Smooth muscle cell (in vitro differentiated cells): ENCODE results near the gene RELT. TPM values are rescaled to one million over a fixed set of nuclear protein-coding genes. Genes with fewer than 3 reads are reported as not detected.

ENCODE experiments used
- DNase-seq: peaks from one replicate; lab custom pipeline; 2025; ENCODE audit not compliant: unreplicated experiment; lab: John Stamatoyannopoulos, UW
- H2AFZ ChIP-seq: fragments of 200-600 bp; sonication (generic); 2 replicates; pipeline ENCODE4 v1.6.0; 2016; ENCODE audit warnings: antibody characterized with exemption, low read depth, mild to moderate bottlenecking
- H3F3A ChIP-seq: fragments of 200-600 bp; sonication (generic); 2 replicates; pipeline ENCODE4 v1.6.0; 2017; ENCODE audit warnings: antibody characterized with exemption, low read depth
- H3K27ac ChIP-seq: fragments of 200-600 bp; sonication (generic); 2 replicates; pipeline ENCODE4 v1.5.1; 2016; ENCODE audit warnings: low read depth, mild to moderate bottlenecking
- H3K27me3 ChIP-seq: fragments of 200-600 bp; sonication (generic); 2 replicates; pipeline ENCODE4 v1.6.1; 2016; ENCODE audit warnings: low read depth, mild to moderate bottlenecking
- H3K36me3 ChIP-seq: fragments of 200-600 bp; sonication (generic); 2 replicates; pipeline ENCODE4 v1.5.1; 2016; ENCODE audit warnings: low read depth
- H3K4me1 ChIP-seq: fragments of 200-600 bp; sonication (generic); 2 replicates; pipeline ENCODE4 v1.5.1; 2016; ENCODE audit warnings: low read depth
- H3K4me2 ChIP-seq: fragments of 200-600 bp; sonication (generic); 2 replicates; pipeline ENCODE4 v1.6.0; 2016; ENCODE audit warnings: mild to moderate bottlenecking
- H3K4me3 ChIP-seq: fragments of 200-600 bp; sonication (generic); 2 replicates; pipeline ENCODE4 v1.5.1; 2016; ENCODE audit warnings: mild to moderate bottlenecking
- H3K79me2 ChIP-seq: fragments of 200-600 bp; sonication (generic); 2 replicates; pipeline ENCODE4 v1.6.0; 2016; ENCODE audit warnings: low read depth, mild to moderate bottlenecking
- H3K9ac ChIP-seq: fragments of 200-600 bp; sonication (generic); 2 replicates; pipeline ENCODE4 v1.6.0; 2016; ENCODE audit warnings: low read depth
- H3K9me3 ChIP-seq: fragments of 200-600 bp; sonication (generic); replicated peaks from 2 replicates; pipeline ENCODE4 v1.5.1; 2016; ENCODE audit warnings: low read depth
- H4K20me1 ChIP-seq: fragments of 200-600 bp; sonication (generic); 2 replicates; pipeline ENCODE4 v1.6.0; 2016; ENCODE audit warnings: low read depth
- CTCF ChIP-seq: fragments of 200-600 bp; sonication (generic); IDR thresholded peaks from 2 replicates; pipeline ENCODE4 v1.5.1; 2017; ENCODE audit warnings: borderline replicate concordance, mild to moderate bottlenecking, antibody characterized with exemption; ENCODE audit not compliant: insufficient read depth, poor library complexity, severe bottlenecking
- WGBS: methylation state at CpG from one replicate; pipeline ENCODE4 v1.1.7; 2016; ENCODE audit warnings: low lambda C conversion rate; 5-methylcytosine and 5-hydroxymethylcytosine counted together
- polyA plus RNA-seq: library from polyadenylated mRNA; unstranded; fragments of >200 nt; fragmentation: Nextera tagmentation; extraction: Ambion mirVana; gene quantifications from 2 replicates; pipeline ENCODE4 v1.2.1, GENCODE V29; 2016
- total RNA-seq: library from RNA; depleted of rRNA; stranded (reverse); fragments of >200 nt; gene quantifications from 2 replicates; pipeline ENCODE4 v1.2.3, GENCODE V29; 2014

RELT gene
- total and polyA plus RNA-seq, 2 experiments from 2014 or later, result 4.3 to 5.5 TPM

- H4K20me1 ChIP-seq, result peaks cover 99% of the 10 kb centered on the region
Observed at GRCh38 chr11:73343076-73343873, 32.9 kb upstream of the RELT start.

GRCh38 chr11:73344191-73344607 is 32.0 kb upstream of the RELT start:
- H3K27ac ChIP-seq, result no peak overlapping the region
- no peaks in the 10 kb centered on the region for H3K9me3 ChIP-seq
- H4K20me1 ChIP-seq, result peaks cover 99% of the 10 kb centered on the region

More at GRCh38 chr11:73343076-73343873, 32.9 kb upstream of the RELT start:
- H3K9me3 ChIP-seq, result no peaks in the 10 kb centered on the region
- H3K27ac ChIP-seq, result no peak overlapping the region
- H3K27me3 ChIP-seq, result no peaks in the 10 kb centered on the region
- DNase-seq, result no peak
- H3K9ac ChIP-seq, result no peak overlapping the region
- H3K4me2 ChIP-seq, result peak overlapping the region; percentile 84
- no peaks in the 10 kb centered on the region for H3F3A ChIP-seq
- no peak overlapping the region for H2AFZ ChIP-seq
- peak overlapping the region; percentile 45 for H3K4me3 ChIP-seq
- no peaks in the 10 kb centered on the region for H3K4me1 ChIP-seq
- WGBS, result 95% methylated on average over 9 of the region's 40 CpGs
- peaks cover 72% of the 10 kb centered on the region for H3K79me2 ChIP-seq
- no peaks in the 10 kb centered on the region for H3K36me3 ChIP-seq
- no peak for TF ChIP-seq CTCF

GRCh38 chr11:73345481-73346160 is 30.6 kb upstream of the RELT start:
- Histone ChIP-seq H3K79me2 (peaks cover 54% of the 10 kb centered on the region), H3F3A (no peaks in the 10 kb centered on the region), H3K4me1 (no peaks in the 10 kb centered on the region), H3K27ac (no peak overlapping the region), H3K4me3 (no peak overlapping the region), H3K36me3 (no peaks in the 10 kb centered on the region), H3K4me2 (no peak overlapping the region), H3K27me3 (no peaks in the 10 kb centered on the region), H2AFZ (no peak overlapping the region), H4K20me1 (peaks cover 98% of the 10 kb centered on the region), H3K9me3 (no peaks in the 10 kb centered on the region), H3K9ac (no peak overlapping the region)
- TF ChIP-seq CTCF, result no peak
- no peak for DNase-seq
- 99% methylated on average over 5 of the region's 5 CpGs for WGBS

More at GRCh38 chr11:73344191-73344607, 32.0 kb upstream of the RELT start:
- no peak for TF ChIP-seq CTCF
- Histone ChIP-seq H3K4me2 (no peak overlapping the region), H3K79me2 (peaks cover 63% of the 10 kb centered on the region), H3K4me3 (no peak overlapping the region), H2AFZ (no peak overlapping the region), H3K9ac (no peak overlapping the region), H3K36me3 (no peaks in the 10 kb centered on the region), H3K27me3 (no peaks in the 10 kb centered on the region), H3F3A (no peaks in the 10 kb centered on the region), H3K4me1 (no peaks in the 10 kb centered on the region)
- 91% methylated on average over 16 of the region's 20 CpGs for WGBS
- DNase-seq, result no peak
